HPDE6-E6E7 (cell line): Measurements from ENCODE around the gene EME1.
"Not testable (repeated sequence)": the region's sequence is repeated elsewhere in the genome, so short reads cannot be mapped to it uniquely, and the experiment has no call there.

Experiments used
- DNase-seq: peaks from one replicate; pipeline ENCODE4 v3.0.0; 2011; ENCODE audit warnings: missing footprints; ENCODE audit errors: extremely low spot score

The EME1 gene

DNA sequence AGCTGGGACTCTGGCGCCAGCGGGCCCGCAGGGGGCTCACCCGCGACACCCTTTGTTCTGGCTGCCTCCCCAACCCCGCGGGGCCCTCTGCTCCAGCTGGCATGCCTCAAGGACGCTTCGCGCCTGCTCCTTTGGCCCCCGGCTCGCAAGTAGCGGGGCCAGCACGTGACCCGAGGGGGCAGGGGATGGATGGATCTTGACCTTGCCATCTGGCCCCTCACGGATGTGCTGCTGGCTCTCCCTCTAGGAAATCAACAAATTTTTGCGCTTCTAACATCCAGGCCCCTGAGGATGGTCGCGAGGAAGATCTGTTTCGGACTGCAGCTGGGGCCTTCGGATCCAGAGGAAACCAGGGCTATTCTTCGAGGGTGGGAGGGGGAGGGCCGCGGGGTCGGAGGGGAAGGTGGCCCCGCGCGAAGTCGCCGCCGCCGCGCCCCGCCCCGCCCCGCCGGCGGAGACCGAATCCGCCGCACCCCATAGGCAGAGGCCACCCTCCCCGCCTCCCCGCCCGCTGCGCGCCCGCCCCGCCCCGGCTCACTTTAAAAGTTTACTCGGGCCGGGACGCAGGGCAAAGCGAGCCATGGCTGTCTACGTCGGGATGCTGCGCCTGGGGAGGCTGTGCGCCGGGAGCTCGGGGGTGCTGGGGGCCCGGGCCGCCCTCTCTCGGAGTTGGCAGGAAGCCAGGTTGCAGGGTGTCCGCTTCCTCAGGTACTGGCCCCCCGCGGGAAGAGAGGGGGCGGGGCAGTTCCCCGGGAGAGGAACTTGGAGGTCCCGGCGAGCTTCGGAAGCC is 52.8 kb downstream of the EME1 start, which contains the start of gene ACSF2:
Gene ACSF2, plus strand, starts transcription at position 537 of the 790 bp plus-strand sequence. Its CDS starts 44 bp downstream, at position 581.
- peak; percentile 83 for DNase-seq

DNA sequence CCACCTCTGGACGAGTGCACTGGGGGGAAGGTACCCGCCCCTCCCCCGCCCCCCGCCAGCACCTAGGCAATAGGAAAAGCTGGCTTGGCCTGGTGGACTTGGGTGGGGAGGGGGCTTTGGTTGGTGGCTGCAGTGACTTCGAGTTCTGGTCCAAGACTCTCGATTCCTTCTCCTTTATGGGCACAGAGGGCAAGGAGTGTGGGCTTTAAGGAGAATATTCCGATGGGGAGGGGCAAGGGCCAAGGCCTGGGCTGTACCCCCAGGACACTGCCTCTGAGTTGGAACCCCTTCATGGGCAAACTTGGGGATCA is 53.4 kb downstream of the EME1 start:
- DNase-seq = no peak

DNA sequence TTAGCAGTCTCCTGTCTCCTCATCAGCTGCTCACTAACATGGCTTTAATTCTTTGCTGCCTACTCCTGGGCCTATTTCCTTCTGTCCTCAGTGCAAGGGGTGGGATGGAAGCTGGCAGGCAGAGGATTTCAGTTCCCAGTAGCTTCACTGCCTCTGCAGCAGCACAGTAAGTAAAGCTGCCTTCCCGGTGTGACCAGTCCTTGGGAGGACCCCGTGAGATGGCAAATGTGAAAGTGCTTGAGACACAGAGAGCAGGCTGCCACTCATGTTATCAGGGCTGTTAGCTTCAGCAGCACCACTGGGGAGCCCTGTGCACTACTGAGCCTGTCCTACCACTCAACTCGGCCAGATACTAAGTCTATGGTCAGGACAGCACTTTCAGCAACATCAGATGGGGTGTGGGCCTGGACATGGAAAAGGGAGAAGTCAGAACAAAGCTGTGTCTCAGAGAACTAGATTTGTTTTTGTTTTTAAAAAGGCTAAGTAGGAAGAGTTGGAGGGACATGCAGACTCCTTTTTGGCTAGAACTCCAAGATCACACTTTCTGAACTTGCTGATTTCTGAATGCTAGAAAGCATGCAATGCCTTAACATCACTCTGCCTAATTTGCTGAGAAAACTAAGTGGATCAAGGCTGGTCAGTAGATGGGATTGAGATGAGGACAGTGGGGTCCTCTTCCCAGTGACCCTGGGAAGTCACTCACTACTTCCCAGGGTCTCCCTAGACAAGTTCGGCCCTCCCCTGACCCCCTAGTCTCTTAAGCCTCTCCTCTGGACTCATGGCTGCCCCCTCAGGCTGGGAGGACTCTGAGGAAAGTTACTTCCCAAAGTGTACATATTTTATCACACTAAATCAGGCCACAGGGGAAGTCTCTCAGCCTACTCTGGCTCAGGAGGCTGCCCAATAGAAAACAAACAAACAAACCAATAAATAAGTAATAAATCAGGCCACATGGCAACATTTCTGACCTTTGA is 54.1 kb downstream of the EME1 start:
- DNase-seq = peak; percentile 68

- DNase-seq = not testable (repeated sequence)
Measured at GRCh38 chr17:50428126-50428525, 55.1 kb downstream of the EME1 start.

DNA sequence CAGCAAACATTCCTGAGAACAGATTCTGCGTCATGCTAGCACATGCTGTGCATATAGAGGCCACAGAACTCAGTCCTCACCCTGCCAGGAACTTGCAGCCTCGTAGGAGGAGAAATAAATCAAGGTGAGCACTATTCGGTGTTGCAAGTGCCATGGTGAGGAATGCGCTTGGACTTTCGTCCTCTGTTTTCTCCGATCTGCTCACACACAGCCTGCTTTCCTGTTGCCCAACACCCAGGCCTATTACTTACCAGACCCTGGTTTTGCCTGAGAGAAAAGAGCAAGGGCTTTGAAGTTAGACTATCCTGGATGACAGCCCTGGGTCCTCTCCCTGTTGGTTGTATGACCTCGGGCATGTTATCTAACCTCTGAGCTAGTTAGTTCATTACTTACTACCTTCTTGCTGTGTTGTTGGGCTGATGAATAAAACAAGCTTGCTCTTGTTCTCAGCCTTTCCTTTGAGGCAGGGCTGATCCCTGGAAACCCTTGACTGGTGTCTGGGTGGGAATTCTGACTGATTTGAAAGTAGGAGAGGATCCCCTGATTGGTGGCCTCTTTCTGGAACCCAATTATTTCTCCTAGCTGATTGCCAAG is 55.9 kb downstream of the EME1 start:
- peak; percentile 76 for DNase-seq

DNA sequence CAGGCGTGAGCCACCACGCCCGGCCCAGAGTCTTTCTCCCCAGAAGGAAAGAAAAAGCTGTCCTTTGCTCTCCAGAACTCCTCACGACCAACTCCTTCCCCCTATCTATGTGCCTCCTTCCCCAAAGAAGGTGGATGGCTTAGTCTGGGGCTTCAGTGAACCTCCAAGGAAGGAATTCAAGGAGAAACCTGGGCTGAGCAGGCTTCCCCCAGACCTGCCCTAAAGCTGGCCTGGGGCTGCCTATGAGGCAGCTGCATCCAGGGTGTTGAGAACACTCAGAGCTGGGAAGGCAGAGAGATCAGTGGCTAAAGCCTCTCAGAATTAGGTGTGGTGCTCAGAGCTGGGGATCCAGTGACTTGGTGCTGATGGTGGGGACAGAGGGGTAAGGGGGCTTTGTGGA is 56.8 kb downstream of the EME1 start:
- DNase-seq = no peak
